GM21529 (cell line): Measurements from ENCODE around the gene AAR2.

Experiments used
- ATAC-seq: cut with Tn5 transposase; IDR thresholded peaks from one replicate; pipeline ENCODE4 v1.9.1; 2021; ENCODE audit not compliant: unreplicated experiment

Gene AAR2

DNA sequence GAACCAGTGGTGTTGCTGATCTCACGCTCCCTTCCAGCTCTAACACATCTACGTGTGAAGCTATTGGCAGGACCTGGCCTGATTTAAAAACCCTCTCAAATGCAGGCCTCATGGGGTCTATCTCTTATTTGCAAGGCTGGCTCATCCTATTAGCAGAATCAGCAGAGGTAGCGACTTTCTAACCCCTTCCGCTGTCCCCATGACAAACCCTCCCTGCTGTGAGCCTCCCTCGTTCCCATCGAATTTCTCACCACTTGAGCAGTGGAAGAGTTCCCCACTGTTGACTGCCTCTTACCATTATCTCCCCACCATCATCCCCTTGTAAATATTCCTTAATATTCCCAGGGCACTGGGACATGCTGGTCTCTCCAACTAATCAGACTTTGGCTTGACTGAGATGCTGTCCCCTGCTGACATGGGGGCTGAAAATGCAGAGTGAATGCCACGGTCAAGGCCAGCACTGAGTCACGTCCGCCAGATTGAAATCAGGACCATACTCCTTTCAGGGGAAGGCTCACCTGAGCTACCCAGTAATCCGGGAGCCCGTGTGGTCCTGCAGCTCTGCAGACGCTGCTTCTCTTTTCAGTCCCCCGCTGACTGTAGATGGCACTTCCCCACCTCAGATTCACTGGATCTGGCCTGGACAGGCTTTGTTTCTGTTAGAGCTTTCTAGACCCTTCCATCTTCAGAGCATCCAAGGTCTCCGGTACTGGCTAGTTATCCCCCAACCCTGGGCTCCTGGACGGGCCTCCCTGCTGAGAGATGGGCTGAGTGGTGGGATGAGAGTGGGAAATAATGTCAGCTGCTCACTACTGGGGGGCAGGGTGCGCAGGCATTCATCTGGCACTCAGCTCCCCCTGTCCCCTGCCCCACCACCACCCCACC is 23.1 kb downstream of the AAR2 start:
- no peak for ATAC-seq

DNA sequence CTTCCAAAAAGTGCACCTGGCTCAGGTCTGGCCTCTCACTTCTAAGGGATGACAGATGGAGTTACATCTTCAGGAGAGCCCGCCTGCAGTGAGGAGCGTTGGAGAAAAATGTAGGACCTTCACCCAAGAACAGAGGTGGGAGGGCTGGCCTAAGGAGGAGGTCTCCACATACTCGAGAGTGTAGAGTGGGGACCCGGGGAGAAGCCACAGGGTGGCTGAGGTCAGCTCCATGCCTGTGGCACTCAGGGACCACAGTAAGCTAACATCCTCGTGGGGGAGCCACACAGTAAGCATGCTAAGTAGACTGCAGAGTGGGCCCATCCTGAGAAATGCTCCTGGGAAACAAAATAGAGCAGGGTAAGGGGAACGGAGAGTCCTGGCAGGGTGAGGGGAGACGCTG is 24.0 kb downstream of the AAR2 start:
- ATAC-seq: no peak

DNA sequence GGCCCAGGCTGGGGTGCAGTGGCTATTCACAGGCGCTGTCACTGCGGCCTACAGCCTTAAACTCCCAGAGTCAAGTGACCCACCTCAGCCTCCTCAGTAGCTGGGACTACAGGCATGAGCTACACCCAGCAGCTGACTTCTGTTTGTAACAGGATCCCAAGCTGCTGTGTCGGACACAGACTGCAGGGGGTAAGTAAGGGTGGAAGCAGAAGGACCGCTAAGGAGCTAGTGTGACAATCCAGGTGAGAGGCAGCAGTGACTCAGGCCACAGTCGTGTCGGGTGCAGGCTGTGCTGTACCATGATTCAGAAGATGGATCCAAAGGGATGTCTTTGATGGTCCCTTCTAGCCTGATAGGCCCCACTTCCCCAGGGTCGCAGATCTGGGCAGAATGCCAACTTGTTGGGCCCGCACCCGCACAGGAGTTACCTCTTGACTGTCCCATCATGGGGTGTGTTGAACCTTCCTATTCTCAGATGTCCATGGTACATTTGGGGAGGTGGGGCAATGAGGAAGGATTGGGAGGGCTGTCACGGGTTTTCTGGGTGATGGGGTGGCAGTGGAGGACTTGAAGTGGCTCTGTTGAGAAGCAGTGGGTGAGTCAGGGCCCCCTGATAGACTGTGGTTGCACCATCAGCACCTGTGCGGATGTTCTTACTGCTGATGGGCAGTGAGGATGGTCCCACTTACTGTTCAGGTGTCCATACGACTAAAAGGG is 25.3 kb downstream of the AAR2 start:
- no peak for ATAC-seq

DNA sequence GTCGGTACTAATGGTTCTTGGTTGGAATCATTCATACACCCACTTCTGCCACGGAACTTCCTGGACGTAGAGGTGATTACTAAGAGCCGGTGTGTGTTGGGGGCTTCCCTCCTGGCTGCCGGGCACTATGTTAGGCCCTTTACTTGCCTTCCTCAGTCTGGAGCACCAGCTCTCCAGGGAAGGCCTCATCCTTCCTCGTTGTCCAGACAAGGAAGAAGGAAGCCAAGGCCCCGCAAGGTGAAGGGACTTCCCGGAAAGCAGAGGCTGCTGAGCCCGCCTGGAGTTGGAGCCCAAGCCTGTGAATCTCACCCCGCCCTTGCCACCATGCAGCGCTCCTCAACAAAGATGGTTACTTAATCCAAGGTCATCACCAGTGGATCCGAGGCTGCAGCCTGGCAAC is 26.2 kb downstream of the AAR2 start:
- ATAC-seq: no peak

DNA sequence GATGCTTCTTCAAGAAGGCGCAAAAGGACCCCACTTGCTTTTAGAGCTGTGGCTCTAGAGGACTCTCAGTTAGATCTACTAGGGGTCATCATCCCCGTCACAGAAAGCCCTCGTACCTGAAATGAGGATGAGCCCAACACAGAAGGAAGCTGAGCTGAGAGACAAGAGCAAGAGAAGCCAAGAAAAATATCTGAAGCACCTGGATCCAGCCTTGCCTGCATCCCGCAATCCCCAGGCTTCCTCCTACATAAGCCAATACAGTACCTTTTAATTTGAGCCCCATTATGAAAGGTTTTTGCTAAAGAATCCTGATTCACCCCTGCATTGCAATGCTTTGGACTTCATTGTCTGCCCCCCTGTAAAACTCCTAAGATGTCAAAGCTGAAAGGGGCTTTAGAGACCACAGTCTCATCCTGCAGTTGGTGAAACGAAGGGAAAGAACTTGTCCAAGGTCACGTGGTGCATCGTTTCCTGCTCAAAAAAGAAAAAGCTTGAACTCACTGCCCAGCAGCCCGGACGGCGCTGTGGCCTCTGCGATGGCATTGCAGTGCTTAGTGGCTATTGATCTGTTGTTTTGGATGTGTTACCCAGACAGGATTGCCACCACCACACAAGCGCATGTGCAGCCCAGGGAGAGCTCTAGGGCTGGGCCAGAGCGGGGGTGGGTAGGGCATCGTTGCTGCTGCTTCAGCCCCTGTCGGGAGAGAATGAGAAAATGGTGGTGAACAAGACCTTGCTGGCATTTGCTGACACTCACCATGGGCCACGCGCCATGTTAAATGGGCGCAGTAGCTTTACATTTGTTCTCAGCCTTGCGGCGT is 28.4 kb downstream of the AAR2 start:
- ATAC-seq: no peak

- no peak for ATAC-seq
Measured at GRCh38 chr20:36266189-36266588, 29.9 kb downstream of the AAR2 start.

GRCh38 chr20:36267605-36268381 is 31.5 kb downstream of the AAR2 start:
- ATAC-seq: no peak

DNA sequence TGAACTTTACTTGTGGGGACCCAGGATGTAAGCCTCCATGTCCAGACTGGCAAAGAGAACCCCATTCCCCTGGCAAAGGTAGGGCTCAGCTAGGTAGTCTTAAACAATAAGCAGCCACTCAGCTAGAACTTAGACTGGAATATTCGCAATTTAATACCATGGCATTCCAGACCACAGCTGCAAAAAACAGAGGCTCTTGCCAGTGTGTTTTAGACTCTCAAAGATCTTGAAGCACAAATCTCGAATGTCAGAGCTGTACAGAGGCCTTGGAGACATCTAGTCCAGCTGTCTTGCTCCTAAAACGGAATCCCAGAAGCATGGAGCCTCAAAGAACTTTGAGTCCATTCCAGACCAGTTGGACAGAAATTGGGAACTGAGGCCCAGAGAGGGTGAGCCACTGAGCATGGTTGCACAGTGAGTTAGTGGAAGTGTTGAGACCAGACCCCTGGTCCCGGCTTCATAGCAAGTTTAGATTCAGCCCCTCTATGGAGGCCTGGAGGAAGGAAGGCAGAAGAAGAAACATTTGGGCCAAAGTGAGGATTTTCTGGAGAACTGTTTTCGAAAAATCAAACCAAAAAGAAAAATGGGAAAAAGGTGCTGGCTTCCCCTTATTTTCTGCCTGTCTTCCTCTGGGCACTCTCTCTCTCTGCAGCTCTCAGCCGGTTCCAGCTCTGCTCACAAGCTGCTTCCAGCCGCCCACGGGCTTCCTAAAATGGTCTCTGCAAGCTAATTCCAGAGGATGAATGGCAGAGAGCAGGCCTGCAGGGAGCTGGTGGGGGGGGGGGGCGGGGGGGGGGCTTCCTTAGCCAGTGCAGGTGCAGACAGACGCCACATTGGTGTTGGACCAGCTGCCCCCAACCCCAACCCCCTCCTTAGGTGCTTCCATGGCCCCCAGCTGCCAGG is 32.4 kb downstream of the AAR2 start:
- no peak for ATAC-seq

DNA sequence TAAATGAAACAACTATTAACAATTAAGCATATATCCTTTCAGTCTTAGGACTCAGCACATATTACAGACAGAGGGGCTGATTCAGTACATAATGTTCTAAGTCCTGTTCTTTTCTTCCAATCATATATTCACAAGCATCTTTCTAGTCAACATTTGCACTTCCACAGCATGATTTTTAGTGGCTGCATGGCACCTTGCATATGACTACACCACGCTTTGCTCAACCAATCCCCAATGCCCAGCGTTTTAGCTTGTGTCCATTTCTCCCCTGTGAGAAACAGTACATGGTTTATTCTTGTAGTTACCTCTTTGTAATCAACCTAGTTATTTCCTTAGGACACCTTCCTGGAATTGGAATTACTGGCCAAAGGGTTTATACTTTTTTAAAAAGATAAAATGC is 33.2 kb downstream of the AAR2 start:
- ATAC-seq: no peak

GRCh38 chr20:36270744-36271638 is 34.7 kb downstream of the AAR2 start:
- ATAC-seq: no peak

GRCh38 chr20:36271639-36272546 is 35.6 kb downstream of the AAR2 start:
- ATAC-seq: no peak

DNA sequence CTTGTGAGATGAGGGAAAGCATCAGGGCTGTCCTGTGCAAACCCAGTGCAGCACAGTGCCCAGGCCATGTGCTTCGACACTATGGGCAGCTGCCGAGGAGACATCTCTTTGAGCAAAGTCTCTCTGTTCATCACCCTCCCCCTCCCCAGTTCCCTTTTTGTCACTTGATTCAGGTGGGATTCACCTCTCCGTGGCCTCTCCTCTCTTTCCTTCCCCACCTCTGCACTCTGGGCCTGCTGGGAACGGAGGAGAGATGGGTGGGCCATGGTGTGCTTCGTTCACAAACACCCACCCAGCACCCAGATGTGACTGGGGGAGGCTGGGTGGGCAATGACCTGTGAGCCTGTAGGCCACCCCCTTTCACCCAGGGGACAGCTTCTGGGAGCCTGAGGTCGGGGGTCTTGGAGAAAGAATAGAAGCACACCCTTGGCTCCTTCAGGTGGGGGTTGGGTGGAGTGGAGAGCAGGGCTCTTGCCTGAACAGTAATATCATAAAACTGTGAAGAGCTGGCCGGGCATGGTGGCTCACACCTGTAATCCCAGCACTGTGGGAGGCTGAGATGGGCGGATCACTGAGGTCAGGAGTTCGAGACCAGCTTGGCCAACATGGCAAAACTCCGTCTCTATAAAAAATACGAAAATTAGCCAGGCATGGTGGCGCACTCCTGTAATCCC is 36.4 kb downstream of the AAR2 start:
- ATAC-seq: no peak

GRCh38 chr20:36273414-36274180 is 37.3 kb downstream of the AAR2 start:
- ATAC-seq: no peak

GRCh38 chr20:36274181-36274841 is 38.0 kb downstream of the AAR2 start:
- no peak for ATAC-seq

DNA sequence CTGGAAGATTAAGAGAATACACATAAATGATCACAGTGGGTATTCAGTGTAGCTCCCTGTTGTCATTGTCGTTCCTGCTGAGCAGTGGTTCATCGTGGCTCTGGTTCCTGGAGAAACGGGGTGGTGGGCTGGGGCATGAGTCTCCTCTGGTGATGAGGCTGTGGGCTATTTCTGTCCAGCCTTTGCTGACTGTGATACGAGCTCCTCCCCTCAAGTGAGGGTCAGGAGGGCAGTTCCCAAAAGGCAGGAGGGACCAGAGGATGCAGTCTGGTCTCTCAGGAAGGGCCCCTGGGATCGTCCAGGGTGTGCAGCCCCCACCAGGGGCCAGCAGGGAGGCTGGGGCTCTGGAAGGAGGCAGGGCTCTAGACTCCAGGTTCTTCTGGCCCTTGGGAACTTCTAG is 38.7 kb downstream of the AAR2 start:
- no peak for ATAC-seq
